ENCODE data around the gene UNCX.
"Not testable (repeated sequence)": the region's sequence is repeated elsewhere in the genome, so short reads cannot be mapped to it uniquely, and the experiment has no call there.

Gene UNCX

GRCh38 chr7:1257863-1258262 is 25.2 kb downstream of the UNCX start:
- no peak for DNase-seq (ENCODE audit: low spot score)

DNA sequence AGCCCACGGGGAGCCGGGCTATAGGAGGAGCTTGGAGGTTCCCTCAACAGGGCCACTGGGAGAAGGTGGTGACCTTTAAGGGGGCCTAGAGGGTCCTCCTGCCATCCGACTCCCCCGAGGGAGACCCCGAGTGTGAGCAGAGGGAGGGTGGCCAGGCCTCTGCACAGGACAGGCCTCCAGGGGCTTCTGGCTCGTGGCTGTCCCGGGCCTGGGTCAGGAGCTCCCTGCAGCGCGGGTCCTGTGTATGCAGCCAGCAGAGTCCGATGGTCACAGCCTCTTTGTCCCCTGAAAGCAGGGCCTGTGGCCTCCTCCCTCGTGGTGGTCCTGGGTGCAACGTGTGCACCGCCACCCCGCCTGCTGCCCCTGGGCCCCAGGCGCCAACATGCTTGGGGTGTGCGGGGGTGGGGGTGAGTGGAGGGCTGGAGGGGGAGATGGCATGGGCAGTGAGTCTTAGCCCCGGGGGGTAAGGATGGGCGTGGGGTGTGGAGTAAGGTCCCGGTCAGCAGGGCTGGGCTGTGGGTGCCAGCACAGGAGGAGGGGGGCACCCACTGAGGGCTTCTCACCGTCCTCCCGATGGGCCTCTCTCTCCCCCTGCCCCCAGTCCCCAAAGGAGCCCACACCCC is 27.1 kb downstream of the UNCX start:
- DNase-seq (ENCODE audit: low spot score): no peak

GRCh38 chr7:1260244-1260635 is 27.6 kb downstream of the UNCX start:
- DNase-seq (ENCODE audit: low spot score): no peak

- DNase-seq (ENCODE audit: low spot score): not testable (repeated sequence)
These were observed 28.4 kb downstream of the UNCX start for GRCh38 chr7:1261036-1261435.

GRCh38 chr7:1262441-1262840 is 29.8 kb downstream of the UNCX start:
- no peak for DNase-seq (ENCODE audit: low spot score)

DNA sequence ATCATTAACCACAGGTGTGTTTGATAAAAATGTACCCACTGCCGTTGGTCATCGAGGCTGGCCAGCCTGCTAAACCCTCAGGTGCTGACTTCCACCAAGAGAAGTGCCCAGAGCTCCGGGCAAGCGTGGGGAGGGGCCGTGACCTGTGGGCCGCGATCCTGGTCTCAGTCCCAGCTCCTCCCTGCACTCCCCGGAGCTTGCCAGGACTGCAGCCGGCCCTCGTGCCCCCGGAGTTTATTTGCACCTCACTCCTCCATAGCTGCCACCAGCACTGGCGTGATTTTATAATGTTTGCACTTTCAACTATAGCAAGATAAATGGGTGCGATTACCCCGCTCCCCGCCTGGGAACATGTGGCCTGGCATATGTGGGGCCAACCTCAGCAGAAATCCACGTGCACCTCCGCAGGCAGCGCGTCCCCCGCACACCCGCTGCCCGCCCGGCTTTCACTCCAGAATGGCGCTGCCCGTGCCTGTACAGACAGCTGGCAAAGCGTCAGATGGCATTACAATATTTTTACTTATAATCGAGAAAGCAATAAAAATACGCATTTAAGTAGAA is 30.8 kb downstream of the UNCX start:
- no peak for DNase-seq (ENCODE audit: low spot score)

- DNase-seq (ENCODE audit: low spot score): no peak
These were observed 31.9 kb downstream of the UNCX start for GRCh38 chr7:1264345-1265280.

GRCh38 chr7:1267016-1267900 is 34.6 kb downstream of the UNCX start:
- no peak for DNase-seq (ENCODE audit: low spot score)

DNA sequence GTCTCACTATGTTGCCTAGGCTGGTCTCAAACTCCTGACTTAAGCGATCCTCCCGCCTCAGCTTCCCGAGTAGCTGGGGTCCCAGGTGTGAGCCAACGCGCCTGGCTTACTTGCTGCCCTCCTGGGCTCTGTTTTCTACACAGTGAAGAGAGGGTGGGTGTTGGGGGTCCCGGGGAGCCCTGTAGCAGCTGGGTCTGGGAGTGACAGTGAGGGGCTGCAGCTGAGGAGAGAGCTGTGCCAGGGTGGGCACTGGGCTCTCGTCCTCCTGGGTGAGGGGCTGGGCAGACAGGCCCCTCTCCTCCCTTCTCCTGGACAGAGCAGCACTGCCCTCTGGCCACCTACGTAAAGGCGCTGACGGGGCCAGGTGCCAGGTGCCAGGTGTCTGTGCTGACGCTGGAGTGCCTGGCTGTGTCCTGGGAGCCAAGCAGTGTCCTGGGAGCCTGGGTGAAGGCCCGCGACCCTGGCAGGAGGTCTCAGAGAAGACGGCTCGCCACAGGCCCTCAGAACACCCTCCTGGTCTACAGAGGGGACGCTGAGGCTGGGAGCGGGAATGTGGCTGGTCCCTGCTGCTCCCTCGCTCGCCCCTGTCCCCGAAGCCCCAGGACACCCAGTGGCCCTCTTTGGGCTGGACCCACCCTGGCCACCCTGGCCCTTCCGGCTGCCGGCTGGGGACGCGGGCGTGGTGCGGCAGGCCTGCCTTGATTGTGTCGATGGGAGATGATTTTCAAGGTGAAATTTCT is 35.6 kb downstream of the UNCX start:
- DNase-seq (ENCODE audit: low spot score): no peak

DNA sequence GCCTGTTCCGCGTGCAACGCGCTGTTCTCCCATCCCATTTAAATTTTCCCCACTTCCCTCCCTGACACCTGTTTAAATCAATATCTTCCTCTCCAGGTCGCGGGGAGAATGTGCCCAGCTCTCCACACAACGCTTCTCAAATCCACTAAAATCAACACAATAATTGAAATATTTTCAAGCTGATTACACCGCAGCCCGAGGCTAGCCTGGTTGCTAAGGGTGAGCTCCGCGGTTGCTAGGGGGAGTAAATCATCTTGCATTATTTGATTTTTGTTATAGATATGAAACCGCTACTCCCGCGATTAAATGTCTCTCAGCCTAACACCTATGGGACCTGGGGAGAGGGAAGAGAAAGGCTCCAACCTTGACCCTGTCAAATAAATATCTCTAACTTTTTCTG is 36.2 kb downstream of the UNCX start:
- DNase-seq (ENCODE audit: low spot score): no peak

GRCh38 chr7:1269336-1269890 is 36.7 kb downstream of the UNCX start:
- no peak for DNase-seq (ENCODE audit: low spot score)

- DNase-seq (ENCODE audit: low spot score): no peak
These were observed 37.5 kb downstream of the UNCX start for GRCh38 chr7:1270181-1270580.

DNA sequence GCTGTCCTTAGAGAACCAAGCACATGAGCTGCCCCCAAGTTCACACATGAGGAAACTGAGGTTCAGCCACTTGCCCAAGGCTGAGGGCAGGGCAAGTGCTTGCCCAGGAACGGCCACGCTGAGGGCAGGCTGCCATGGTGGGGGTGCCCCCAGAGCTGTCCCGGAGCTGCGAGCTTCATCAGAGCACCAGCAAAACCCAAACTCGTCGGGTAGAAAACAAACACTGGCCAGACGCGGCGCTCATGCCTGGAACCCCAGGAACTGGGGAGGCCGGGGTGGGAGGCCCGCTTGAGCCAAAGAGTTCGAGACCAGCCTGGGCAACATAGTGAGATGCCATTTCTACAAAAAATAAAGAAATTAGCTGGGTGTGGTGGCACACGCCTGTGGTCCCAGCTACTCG is 38.4 kb downstream of the UNCX start:
- no peak for DNase-seq (ENCODE audit: low spot score)

DNA sequence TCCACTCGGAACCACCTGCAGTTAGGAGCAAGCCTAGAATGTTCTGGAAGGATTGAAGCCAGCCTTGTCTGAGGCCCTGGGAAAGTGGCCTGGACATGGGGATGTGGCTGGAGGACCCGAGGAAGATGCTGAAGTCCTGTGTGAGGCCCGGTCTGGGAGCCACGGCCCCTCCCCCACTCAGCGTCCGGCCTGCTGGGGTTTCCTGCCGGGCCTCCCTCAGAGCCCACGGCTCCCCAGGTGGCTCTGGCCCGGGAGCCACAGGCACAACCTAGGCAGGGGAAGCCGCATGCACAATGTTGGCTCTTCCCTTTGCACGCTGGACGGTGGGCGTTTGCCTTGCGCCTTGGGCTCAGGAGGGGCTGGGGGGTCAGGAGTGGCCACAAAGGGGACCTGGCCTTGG is 39.0 kb downstream of the UNCX start:
- DNase-seq (ENCODE audit: low spot score): no peak

DNA sequence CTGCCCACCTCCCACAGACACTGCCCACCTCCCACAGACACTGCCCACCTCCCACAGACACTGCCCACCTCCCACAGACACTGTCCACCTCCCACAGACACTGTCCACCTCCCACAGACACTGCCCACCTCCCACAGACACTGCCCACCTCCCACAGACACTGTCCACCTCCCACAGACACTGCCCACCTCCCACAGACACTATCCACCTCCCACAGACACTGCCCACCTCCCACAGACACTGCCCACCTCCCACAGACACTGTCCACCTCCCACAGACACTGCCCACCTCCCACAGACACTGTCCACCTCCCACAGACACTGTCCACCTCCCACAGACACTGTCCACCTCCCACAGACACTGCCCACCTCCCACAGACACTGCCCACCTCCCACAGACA is 39.5 kb downstream of the UNCX start:
- not testable (repeated sequence) for DNase-seq (ENCODE audit: low spot score)

- no peak for DNase-seq (ENCODE audit: low spot score)
These were observed 41.6 kb downstream of the UNCX start for GRCh38 chr7:1274121-1274875.

DNA sequence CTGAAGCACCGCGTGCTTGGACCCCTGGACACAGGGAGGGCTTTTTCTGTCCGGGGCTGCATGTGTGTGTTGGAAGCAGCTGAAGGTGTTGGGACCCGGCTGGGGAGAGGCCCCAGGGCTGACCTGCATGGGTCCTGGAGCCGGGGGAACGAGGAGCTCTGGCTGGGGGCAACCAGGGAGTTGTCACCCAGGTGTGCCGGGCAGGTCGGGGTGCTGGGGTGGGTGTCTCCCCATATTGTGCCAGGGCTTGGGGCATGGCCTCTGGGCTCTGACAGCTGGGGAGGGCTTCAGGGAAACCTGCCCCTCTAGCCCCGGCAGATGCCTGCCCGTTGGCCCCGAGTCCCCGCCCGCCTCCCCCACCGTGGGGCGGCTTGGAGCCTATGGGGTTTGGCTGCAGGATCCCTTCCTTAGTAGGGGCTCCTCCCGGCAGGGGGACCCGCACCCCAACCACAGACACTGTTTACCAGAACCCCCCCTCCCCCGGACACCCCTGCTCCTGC is 42.3 kb downstream of the UNCX start:
- DNase-seq (ENCODE audit: low spot score): no peak

- DNase-seq (ENCODE audit: low spot score): no peak
These were observed 43.0 kb downstream of the UNCX start for GRCh38 chr7:1275451-1276381.

GRCh38 chr7:1276626-1277175 is 44.0 kb downstream of the UNCX start:
- no peak for DNase-seq (ENCODE audit: low spot score)

All from ecto neural progenitor cell (in vitro differentiated cells).